ENCODE data around the gene NME7.
A peak's percentile ranks its signal among the peaks of the same experiment; 100 is the strongest.

Gene NME7

GRCh38 chr1:169201084-169201619, 166.4 kb downstream of the NME7 start:
- Histone ChIP-seq H3K4me3 (ENCODE audit: low read depth, low read length) (no peak overlapping the region), H3K36me3 (no peaks in the 10 kb centered on the region), H3K4me1 (no peaks in the 10 kb centered on the region; the same call in none of the 2 replicates), H3K27me3 (no peaks in the 10 kb centered on the region), H3K9me3 (no peaks in the 10 kb centered on the region)
- no peak for TF ChIP-seq CTCF (IDR thresholded peaks at IDR 0.05; ENCODE audit: low read depth, low read length)
- DNase-seq: no peak

GRCh38 chr1:169200319-169200718, 167.3 kb downstream of the NME7 start:
- no peak for TF ChIP-seq CTCF (IDR thresholded peaks at IDR 0.05; ENCODE audit: low read depth, low read length)
- Histone ChIP-seq H3K9me3 (no peaks in the 10 kb centered on the region), H3K27me3 (no peaks in the 10 kb centered on the region), H3K4me1 (no peaks in the 10 kb centered on the region; the same call in none of the 2 replicates), H3K36me3 (no peaks in the 10 kb centered on the region), H3K4me3 (ENCODE audit: low read depth, low read length) (no peak overlapping the region)
- DNase-seq: no peak

GRCh38 chr1:169196581-169196980, 171.0 kb downstream of the NME7 start:
- Histone ChIP-seq H3K4me3 (ENCODE audit: low read depth, low read length) (no peak overlapping the region), H3K27me3 (no peaks in the 10 kb centered on the region), H3K9me3 (no peaks in the 10 kb centered on the region), H3K36me3 (no peaks in the 10 kb centered on the region), H3K4me1 (peaks cover 3% of the 10 kb centered on the region)
- TF ChIP-seq CTCF (IDR thresholded peaks at IDR 0.05; ENCODE audit: low read depth, low read length): no peak
- no peak for DNase-seq

- Histone ChIP-seq H3K9me3 (no peaks in the 10 kb centered on the region), H3K27me3 (no peaks in the 10 kb centered on the region), H3K4me3 (ENCODE audit: low read depth, low read length) (no peak overlapping the region), H3K36me3 (no peaks in the 10 kb centered on the region), H3K4me1 (peaks cover 3% of the 10 kb centered on the region)
- no peak for DNase-seq
- no peak for TF ChIP-seq CTCF (IDR thresholded peaks at IDR 0.05; ENCODE audit: low read depth, low read length)
Observed at GRCh38 chr1:169196161-169196560, 171.4 kb downstream of the NME7 start.

- Histone ChIP-seq H3K36me3 (no peaks in the 10 kb centered on the region), H3K4me3 (ENCODE audit: low read depth, low read length) (no peak overlapping the region), H3K27me3 (no peaks in the 10 kb centered on the region), H3K9me3 (no peaks in the 10 kb centered on the region), H3K4me1 (peaks cover 3% of the 10 kb centered on the region; the same call in 1 of the 2 replicates)
- peak; percentile 32 for DNase-seq
- TF ChIP-seq CTCF (IDR thresholded peaks at IDR 0.05; ENCODE audit: low read depth, low read length): peak; percentile 31; the same call in 1 of the 2 replicates
Observed at GRCh38 chr1:169193191-169193850, 174.3 kb downstream of the NME7 start.

GRCh38 chr1:169186106-169186505, 181.5 kb downstream of the NME7 start:
- Histone ChIP-seq H3K4me3 (ENCODE audit: low read depth, low read length) (no peak overlapping the region), H3K9me3 (no peaks in the 10 kb centered on the region), H3K36me3 (no peaks in the 10 kb centered on the region), H3K27me3 (no peaks in the 10 kb centered on the region), H3K4me1 (no peaks in the 10 kb centered on the region)
- no peak for DNase-seq
- no peak for TF ChIP-seq CTCF (IDR thresholded peaks at IDR 0.05; ENCODE audit: low read depth, low read length)
